ENCODE results near the gene PHYHIPL. TPM values are rescaled to one million over a fixed set of nuclear protein-coding genes. Genes with fewer than 3 reads are reported as not detected.

The PHYHIPL gene
- total and polyA plus RNA-seq, 2 donors (not counting 1 experiment from before 2014, with no cell fraction given) = 0.02 TPM; not detected in 1

- Histone ChIP-seq H3K36me3 (ENCODE audit: control insufficient read depth, insufficient read depth, low read length) (no peaks in the 10 kb centered on the region), H3K4me1 (ENCODE audit: control insufficient read depth, extremely low read depth, insufficient read depth, low read length) (no peaks in the 10 kb centered on the region), H4K20me1 (ENCODE audit: control insufficient read depth, extremely low read depth, insufficient read depth, low read length) (no peaks in the 10 kb centered on the region), H2AFZ (ENCODE audit: low read length) (no peak overlapping the region), H3K9me3 (ENCODE audit: control insufficient read depth, insufficient read depth, low read depth, low read length) (no peaks in the 10 kb centered on the region), H3K4me3 (replicated peaks in 1 of 4; ENCODE audit: control extremely low read depth in 1 of 4, insufficient read depth in 1 of 4, low read depth in 3 of 4, low read length in 4 of 4) (no peak overlapping the region), H3K9ac (ENCODE audit: insufficient read depth, low read length) (no peak overlapping the region), H3K27me3 (ENCODE audit: control insufficient read depth, insufficient read depth, low read length) (no peaks in the 10 kb centered on the region), H3K4me2 (ENCODE audit: extremely low read depth, insufficient read depth, low read length) (no peak overlapping the region), H3K79me2 (ENCODE audit: control insufficient read depth, insufficient read depth, low read length) (no peaks in the 10 kb centered on the region), H3K27ac (ENCODE audit: insufficient read depth, low read length) (no peak overlapping the region)
- TF ChIP-seq, protein P1, sequence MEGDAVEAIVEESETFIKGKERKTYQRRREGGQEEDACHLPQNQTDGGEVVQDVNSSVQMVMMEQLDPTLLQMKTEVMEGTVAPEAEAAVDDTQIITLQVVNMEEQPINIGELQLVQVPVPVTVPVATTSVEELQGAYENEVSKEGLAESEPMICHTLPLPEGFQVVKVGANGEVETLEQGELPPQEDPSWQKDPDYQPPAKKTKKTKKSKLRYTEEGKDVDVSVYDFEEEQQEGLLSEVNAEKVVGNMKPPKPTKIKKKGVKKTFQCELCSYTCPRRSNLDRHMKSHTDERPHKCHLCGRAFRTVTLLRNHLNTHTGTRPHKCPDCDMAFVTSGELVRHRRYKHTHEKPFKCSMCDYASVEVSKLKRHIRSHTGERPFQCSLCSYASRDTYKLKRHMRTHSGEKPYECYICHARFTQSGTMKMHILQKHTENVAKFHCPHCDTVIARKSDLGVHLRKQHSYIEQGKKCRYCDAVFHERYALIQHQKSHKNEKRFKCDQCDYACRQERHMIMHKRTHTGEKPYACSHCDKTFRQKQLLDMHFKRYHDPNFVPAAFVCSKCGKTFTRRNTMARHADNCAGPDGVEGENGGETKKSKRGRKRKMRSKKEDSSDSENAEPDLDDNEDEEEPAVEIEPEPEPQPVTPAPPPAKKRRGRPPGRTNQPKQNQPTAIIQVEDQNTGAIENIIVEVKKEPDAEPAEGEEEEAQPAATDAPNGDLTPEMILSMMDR (conservative IDR thresholded peaks at IDR 0.05 in 1 of 2, IDR thresholded peaks at IDR 0.05 in 1 of 2; ENCODE audit: low read depth in 1 of 2, low read length in 2 of 2) = no peak
- no peak for TF ChIP-seq EZH2 (IDR thresholded peaks at IDR 0.05; ENCODE audit: low read length, missing control alignments)
- no peak for DNase-seq (ENCODE audit: low read depth in 2 of 2)
Observed at GRCh38 chr10:59129867-59130266, 46.6 kb upstream of the PHYHIPL start.

DNA sequence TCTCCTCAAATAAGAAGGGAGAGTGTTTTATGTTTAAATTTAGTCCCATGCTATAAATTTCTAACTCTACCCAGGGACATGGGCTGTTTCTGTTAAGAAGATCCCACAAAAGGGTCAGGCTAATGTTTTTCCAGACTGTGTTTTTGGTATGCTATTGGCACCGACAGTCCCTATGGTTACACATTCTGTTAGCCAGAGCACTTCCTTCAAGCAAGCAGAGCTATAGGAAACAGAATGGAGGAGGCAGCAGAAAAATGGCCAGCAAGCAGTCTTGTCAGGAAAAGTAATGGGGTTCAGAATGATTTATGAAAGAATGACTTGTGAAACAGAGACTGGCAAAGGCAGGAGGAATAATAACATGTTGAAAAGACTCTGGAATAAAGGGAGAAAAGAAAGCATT lies 44.8 kb upstream of the PHYHIPL start:
- no peaks in the 10 kb centered on the region for H3K27me3 ChIP-seq (ENCODE audit: control insufficient read depth, insufficient read depth, low read length)
- no peak for DNase-seq (ENCODE audit: low read depth in 2 of 2)
- no peak overlapping the region for H3K4me2 ChIP-seq (ENCODE audit: extremely low read depth, insufficient read depth, low read length)
- H3K4me1 ChIP-seq (ENCODE audit: control insufficient read depth, extremely low read depth, insufficient read depth, low read length) = no peaks in the 10 kb centered on the region
- no peak overlapping the region for H3K27ac ChIP-seq (ENCODE audit: insufficient read depth, low read length)
- no peak overlapping the region for H2AFZ ChIP-seq (ENCODE audit: low read length)
- no peaks in the 10 kb centered on the region for H4K20me1 ChIP-seq (ENCODE audit: control insufficient read depth, extremely low read depth, insufficient read depth, low read length)
- no peaks in the 10 kb centered on the region for H3K9me3 ChIP-seq (ENCODE audit: control insufficient read depth, insufficient read depth, low read depth, low read length)
- no peaks in the 10 kb centered on the region for H3K79me2 ChIP-seq (ENCODE audit: control insufficient read depth, insufficient read depth, low read length)
- TF ChIP-seq, protein P1 (conservative IDR thresholded peaks at IDR 0.05 in 1 of 2, IDR thresholded peaks at IDR 0.05 in 1 of 2; ENCODE audit: low read depth in 1 of 2, low read length in 2 of 2) = no peak
- no peak for TF ChIP-seq EZH2 (IDR thresholded peaks at IDR 0.05; ENCODE audit: low read length, missing control alignments)
- H3K9ac ChIP-seq (ENCODE audit: insufficient read depth, low read length) = no peak overlapping the region
- H3K36me3 ChIP-seq (ENCODE audit: control insufficient read depth, insufficient read depth, low read length) = no peaks in the 10 kb centered on the region
- H3K4me3 ChIP-seq (replicated peaks in 1 of 4; ENCODE audit: control extremely low read depth in 1 of 4, insufficient read depth in 1 of 4, low read depth in 3 of 4, low read length in 4 of 4) = no peak overlapping the region

DNA sequence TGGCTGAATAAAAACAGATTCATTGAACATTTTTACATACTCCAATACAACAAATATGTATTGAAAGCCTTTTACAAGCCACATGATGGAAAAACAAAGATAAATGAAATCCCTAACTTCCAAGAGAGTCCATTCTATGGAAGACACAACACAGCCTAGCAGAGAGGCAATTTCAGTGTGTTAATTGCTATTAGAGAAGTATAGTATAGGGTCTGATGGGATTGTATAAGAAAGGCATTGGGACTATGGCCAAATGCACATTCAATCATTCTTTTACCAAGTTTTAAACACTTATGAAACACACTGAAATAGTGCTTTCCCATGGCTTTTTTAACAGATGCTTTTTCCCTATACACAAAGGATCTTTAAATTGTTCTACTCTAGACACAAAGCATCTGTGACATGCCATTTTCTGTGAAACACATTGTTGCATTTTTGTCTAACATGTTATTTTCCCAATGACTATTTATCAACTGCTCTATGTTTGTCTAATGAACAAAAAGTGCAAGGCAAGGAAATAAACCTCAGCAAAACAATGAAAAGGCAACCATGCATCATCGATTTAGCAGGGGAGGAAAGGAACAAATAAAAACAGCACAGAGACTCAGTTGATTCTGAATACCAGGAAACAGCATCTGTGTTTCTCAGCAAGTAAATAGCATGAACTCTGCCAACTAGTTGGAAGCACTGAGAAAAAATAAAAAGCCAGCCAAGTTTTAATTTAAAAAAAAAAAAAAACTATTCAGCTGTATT lies 42.4 kb upstream of the PHYHIPL start:
- Histone ChIP-seq H3K27ac (ENCODE audit: insufficient read depth, low read length) (no peak overlapping the region), H3K4me3 (replicated peaks in 1 of 4; ENCODE audit: control extremely low read depth in 1 of 4, insufficient read depth in 1 of 4, low read depth in 3 of 4, low read length in 4 of 4) (no peak overlapping the region), H3K4me1 (ENCODE audit: control insufficient read depth, extremely low read depth, insufficient read depth, low read length) (no peaks in the 10 kb centered on the region), H3K4me2 (ENCODE audit: extremely low read depth, insufficient read depth, low read length) (no peak overlapping the region), H2AFZ (ENCODE audit: low read length) (no peak overlapping the region), H3K79me2 (ENCODE audit: control insufficient read depth, insufficient read depth, low read length) (no peaks in the 10 kb centered on the region), H3K9ac (ENCODE audit: insufficient read depth, low read length) (no peak overlapping the region), H3K36me3 (ENCODE audit: control insufficient read depth, insufficient read depth, low read length) (no peaks in the 10 kb centered on the region), H4K20me1 (ENCODE audit: control insufficient read depth, extremely low read depth, insufficient read depth, low read length) (no peaks in the 10 kb centered on the region), H3K27me3 (ENCODE audit: control insufficient read depth, insufficient read depth, low read length) (no peaks in the 10 kb centered on the region), H3K9me3 (ENCODE audit: control insufficient read depth, insufficient read depth, low read depth, low read length) (no peaks in the 10 kb centered on the region)
- TF ChIP-seq, protein P1 (conservative IDR thresholded peaks at IDR 0.05 in 1 of 2, IDR thresholded peaks at IDR 0.05 in 1 of 2; ENCODE audit: low read depth in 1 of 2, low read length in 2 of 2) = no peak
- TF ChIP-seq EZH2 (IDR thresholded peaks at IDR 0.05; ENCODE audit: low read length, missing control alignments) = no peak
- no peak for DNase-seq (ENCODE audit: low read depth in 2 of 2)

All from fibroblast of lung (primary cell).